ENCODE measurements around the gene PDCD6IP.
"Not testable (repeated sequence)": the region's sequence is repeated elsewhere in the genome, so short reads cannot be mapped to it uniquely, and the experiment has no call there.

The PDCD6IP gene

DNA sequence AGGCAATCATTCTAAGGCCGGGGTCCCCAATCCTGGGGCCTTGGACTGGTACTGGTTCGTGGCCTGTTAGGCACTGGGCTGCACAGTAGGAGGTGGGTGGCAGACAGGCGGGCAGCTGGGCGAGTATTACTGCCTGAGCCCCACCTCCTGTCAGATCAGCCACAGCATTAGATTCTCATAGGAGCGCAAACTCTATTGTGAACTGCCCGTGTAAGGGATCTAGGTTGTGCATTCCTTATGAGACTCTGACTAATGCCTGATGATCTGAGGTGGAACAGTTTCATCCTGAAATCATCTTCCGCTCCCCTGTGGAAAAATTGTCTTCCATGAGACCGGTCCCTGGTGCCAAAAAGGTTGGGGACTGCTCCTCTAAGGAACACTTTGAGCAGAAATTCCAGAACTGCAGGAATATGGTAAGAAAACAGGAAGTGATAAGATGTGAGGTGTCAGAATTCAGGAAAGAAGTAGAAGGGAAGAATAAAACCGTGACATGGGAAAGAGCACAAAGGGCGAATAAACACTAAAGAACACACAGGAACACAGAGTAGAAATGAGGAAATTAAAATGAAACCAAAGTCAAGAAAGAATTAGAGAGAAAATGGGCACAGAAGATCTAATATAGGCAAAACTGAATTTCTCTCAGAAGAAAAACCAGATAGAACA lies 57.6 kb downstream of the PDCD6IP start:
- no peak for DNase-seq (ENCODE audit: low read depth)

DNA sequence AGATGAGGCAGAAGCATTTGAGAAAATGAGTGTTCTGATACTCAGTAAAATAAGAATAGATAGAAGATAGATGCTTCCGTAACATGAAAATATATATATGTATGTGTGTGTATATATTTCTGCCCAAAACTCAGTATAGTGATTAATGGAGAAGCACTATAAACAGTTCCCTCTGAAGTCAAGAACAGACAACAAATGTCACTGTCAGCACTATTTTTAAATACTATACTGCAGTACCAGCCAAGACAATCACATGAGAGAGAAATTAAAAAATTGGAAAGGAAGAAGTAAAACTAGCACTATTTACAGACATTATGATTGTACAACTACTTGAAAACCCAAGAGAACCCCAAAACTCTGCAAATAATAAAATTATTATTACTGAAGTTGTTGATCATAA lies 59.3 kb downstream of the PDCD6IP start:
- DNase-seq (ENCODE audit: low read depth), result not testable (repeated sequence)

DNA sequence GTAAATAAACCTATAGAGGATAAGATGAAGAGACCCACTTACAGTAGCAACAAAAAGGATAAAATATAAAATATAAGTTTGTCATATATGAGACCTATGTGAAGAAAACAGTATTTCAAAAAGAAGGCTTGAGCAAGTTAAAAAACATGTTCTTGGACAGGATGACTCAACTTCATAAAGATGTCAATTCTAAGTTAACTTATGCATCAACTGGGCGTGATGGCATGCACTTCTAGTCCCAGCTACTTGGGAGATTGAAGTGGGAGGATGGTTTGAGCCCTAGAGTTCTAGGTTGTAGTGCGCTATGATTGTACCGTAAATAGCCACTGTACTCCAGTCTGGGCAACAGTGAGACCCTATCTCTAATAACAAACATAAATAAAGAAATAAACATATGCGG lies 59.7 kb downstream of the PDCD6IP start:
- no peak for DNase-seq (ENCODE audit: low read depth)

DNA sequence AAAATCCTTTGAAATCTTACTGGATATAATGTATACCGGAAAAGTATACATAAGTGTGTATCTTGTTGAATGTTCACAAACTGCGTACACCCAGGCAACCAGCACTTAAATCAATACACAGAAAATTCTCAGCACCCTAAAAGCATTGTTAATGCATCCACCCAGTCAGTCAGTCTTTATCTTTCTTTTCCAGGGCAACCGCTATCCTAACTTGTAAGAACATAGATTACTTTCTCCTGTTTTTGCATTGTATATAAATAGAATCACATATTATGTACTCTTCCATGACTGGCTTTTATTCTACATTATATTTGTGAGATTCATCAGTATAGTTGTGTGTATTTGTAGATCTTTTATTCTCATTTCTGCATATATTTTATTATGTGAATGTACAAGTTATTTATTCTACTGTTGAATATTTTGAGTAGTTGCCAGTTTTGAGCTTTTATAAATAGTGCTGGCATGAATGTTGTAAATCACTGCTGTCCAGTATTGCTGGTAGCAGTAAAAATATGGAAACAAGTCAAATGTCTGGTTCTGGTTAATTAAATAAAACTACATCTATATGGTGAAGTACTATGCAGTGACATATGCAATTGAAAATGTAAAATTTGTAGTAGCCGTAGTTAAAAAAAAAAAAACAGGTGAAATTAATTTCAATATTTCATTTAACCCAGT lies 62.1 kb downstream of the PDCD6IP start:
- no peak for DNase-seq (ENCODE audit: low read depth)

DNA sequence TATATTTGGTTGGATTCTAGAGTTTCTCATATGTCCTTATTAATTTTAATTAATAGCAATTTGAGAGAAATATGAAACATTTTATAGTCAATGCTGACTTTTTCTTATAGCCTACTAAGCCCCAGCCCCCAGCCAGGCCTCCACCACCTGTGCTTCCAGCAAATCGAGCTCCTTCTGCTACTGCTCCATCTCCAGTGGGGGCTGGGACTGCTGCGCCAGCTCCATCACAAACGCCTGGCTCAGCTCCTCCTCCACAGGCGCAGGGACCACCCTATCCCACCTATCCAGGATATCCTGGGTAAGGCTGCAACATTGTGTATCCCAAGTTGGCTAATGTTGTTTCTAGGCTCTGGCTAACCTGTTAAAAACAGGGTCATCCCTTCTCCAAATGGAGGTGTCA lies 66.7 kb downstream of the PDCD6IP start:
- no peak for DNase-seq (ENCODE audit: low read depth)

DNA sequence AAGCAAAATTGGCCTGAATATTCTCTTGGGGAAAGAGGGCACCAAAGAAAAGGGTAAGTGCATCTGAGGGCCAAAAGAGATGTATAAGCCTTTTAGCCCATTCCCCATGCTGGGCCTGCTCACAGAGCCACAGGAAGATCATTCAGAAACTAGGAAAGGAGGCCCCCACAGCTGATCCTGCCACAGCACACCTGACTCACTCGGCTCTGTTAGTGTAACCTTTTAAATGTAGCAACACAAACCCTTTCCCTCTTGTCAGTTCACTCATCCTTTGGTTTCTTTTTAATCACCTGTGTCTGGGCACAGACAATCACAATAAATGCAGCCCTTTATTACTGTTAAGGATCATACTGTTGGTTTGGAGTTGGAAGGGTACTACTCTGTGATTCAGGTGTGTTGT lies 69.9 kb downstream of the PDCD6IP start:
- no peak for DNase-seq (ENCODE audit: low read depth)

DNA sequence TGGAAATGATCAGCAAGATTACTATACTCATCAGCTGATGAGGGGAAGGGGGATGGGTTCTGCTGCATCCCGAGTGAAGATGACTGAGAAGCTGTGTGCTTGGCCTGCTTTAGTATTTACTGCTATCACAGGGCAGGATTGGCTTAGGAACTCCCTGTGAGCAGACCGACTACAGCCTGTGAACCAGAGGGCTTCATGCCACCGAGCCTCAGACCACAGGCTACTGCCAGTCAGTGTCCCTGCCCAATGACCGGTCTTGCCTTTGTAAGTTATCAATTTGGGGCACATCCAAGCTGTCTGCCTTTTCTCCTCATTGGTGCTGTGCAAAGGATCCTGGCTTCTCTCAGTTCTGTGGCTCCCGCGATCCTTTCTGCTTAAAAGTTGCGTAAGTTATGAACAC lies 71.5 kb downstream of the PDCD6IP start:
- no peak for DNase-seq (ENCODE audit: low read depth)

DNA sequence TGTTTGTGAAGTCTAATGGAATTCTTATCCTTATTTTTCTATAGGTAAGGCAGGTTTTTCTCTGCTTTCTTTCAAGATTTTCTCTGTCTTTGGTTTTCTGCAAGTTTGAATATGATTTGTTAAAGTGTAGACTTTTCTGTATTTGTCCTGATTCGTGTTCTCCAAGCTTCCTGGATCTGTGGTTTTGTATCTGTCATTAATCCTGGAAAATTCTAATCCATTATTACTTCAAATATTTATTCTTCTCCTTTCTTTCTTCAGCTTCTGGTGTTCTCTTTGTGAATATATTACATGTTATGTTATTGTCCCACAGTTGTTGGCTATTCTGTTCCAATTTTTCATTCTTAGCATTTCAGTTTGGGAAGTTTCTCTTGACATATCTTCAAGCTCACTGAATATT lies 76.4 kb downstream of the PDCD6IP start:
- DNase-seq (ENCODE audit: low read depth), result no peak

DNA sequence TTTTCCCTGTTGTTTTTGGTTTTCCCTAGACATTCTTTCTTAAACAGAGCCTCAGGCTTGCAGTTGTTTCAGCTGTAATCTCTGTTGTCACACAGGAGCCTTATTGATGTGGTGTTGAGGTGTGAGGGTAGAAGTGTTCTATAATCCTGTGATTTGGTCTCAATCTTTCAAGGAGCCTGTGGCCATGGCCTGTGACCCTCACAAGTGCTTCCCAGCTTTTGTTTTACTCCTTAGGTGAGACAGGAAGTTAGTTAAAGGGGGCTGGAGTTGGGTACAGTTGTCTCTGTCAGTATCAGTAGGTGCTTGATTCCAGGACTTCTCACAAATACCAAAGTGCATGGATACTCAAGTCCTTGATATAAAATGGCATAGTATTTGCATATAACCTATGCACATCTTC lies 77.2 kb downstream of the PDCD6IP start:
- no peak for DNase-seq (ENCODE audit: low read depth)

DNA sequence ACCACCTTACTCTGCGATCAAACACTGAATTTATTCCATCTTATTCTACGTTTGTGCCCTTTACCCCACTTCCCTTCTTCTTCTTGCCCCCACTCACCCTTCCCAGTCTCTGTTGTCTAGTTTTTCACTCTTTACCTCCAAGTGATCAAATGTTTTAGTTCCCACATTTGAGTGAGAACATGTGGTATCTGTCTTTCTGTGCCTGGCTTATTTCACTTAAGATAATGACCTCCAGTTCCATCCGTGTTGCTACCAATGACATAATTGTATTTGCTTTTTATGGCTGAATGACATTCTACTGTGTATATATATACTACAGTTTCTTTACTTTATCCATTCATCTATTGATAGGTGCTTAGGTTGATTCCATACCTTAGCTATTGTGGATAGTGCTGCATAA lies 78.8 kb downstream of the PDCD6IP start:
- DNase-seq (ENCODE audit: low read depth), result no peak

DNA sequence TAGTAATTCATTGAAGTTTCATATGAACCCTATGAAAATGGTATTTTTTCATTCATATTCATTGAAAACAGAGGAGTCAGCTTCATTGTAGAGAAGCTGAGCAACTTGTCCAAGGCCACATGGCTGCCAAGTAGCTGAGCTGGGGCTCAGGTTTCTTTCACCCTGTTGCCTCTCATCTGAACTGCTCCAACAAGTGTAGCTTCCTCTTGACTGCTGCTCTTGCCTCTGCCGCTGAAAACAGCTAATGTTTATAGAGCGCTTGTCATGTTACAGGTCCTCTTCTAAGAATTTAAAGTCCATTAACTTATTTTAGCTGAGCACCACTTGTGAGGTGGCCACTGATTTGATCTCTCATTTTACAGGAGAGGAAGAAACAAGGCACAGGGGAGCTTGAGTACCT lies 81.1 kb downstream of the PDCD6IP start:
- no peak for DNase-seq (ENCODE audit: low read depth)

DNA sequence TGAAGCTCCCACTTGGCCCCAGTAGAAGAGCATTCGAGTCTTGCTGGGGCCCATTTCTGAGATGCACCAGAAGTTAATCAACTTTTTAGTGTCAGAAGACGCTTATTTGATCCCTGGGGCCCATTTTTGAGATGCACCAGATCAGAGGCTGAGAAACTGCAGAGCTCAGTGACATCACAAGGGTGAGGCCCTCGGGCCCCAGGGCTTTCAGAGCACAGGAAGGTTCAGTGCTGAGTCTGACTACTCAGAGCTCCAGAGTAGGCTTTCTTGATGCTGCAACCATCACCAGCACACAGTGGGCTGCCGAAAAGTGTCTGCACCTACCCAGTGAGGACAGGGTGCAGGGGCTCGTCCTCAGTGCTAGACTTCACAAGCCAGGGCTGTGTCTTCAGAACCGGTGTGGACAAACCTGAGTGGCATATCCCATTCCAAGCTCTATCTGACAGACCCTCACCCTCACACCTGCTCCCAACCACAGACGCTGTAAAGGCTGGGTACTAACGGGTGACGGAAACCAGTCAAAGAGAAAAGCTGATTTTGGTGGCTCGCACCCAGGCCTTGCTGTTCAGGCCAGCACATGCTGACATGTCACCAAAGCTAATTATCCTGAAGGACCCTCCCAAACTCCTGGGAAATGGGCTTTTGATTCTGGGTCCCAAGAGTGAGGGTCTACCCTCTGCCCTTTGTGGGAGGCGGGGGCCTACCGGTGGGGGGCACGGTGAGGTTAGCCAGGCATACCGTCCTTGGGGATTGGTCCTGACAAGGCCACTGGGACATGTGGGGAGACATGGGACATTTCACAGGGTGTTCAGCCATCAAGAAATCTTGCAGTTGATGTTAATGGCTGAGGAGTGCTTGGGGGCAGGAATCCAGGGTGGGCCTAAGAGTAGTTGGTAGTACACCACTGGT lies 83.0 kb downstream of the PDCD6IP start:
- no peak for DNase-seq (ENCODE audit: low read depth)

DNA sequence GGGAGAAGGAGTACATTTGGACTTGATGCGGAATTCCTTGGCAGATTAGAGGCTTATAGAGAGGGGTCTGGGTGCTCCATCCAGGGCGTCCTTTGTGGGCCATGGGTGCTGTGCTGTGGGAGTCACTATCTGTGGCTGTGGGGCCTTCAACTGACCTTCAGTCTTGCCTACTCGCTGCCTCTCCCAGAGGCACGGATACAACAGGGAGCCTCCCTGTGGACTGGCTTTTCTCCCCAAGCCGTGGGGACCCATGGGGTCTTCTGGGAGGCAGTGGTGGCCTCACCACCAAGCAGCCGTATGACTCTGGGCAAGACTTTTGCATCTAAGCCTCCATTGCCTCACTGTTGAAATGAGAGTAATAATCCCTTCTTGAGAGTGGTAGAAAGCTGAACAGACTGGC lies 83.9 kb downstream of the PDCD6IP start:
- DNase-seq (ENCODE audit: low read depth), result no peak

DNA sequence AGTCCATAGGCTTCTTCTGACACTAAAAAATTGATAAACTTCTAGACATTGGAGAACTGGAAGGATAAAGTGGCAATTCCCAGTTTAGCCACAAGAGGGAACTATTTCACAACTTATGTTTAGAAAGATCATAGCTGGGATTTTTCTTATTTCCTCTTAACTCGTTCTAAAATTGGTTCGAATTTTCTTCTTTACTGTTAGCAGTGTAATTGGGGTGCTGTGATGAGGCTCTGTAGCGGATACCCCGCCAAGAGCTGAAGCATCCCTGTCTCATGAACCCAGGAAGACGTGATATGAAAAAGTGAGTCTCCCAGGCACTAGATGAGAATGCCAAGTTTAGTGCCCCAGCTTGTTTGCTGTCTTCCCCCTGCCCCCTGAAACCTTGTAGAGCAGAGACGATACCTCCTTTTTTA lies 85.1 kb downstream of the PDCD6IP start:
- peak; percentile 26 for DNase-seq (ENCODE audit: low read depth)

DNA sequence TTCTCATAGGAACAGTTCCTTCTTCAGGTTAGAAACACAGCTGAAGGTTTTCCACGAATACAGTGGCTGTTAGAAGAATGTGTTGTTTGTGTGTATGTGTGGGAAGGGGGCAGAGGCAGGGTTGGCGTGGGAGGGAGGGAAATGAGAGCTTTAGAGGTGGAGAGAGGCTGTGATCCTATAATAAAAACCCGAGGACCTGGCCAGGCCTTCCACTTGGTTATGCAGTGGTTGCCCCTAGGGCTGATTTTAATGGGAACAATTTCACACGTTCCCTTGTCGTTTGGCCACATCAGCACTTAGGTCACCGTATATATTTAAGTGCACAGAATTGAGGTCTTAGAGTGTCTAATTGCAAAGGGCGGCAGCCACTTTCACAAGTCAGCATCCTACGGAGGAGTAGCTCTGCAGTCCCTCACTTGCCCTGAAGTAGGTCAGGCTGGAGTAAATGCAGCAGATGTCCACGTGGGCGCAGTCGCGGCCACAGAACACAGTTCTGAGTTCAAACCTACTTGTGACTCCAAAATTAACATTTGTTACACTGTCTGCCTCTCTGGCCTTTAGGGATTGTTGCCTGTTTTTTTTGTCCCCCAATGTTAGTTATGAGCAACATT lies 85.6 kb downstream of the PDCD6IP start:
- no peak for DNase-seq (ENCODE audit: low read depth)

DNA sequence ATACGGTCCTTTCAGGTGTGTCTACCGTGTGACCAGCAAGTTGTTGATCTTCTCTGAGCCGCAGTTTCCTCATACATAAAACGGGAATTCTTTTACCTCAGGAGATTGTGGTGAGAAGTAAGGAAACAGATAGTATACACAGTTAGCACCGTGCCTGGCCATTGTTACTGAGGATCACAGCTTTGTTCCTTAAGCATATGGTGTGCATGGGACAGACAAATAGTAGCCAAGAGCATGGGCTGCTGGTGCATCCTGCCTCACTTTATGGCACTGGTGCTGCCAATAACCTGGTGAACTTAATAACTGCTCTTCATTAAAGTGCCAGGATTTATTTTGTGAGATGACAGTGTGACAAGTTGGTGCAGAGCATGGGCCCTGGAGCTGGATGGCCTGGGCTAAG lies 86.3 kb downstream of the PDCD6IP start:
- no peak for DNase-seq (ENCODE audit: low read depth)

DNA sequence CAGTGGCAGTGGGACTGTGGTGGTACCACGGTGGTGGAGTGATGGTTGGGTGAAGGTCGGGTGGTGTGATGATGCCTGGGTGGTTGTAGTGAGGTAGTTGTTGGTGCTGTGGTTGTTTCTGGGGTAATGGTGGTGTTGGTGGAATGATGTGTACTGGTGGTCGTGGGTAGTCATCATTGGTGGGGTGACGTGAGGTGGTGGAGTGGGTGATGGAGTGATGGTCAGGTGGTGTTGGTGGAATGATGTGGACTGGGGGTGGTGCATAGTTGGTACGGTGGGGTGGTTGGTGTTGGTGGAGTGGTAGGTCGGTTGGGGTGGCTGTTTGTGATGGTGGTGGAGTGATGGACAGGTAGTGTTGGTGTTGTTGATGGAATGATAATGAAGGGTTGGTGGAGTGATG lies 87.1 kb downstream of the PDCD6IP start:
- no peak for DNase-seq (ENCODE audit: low read depth)

DNA sequence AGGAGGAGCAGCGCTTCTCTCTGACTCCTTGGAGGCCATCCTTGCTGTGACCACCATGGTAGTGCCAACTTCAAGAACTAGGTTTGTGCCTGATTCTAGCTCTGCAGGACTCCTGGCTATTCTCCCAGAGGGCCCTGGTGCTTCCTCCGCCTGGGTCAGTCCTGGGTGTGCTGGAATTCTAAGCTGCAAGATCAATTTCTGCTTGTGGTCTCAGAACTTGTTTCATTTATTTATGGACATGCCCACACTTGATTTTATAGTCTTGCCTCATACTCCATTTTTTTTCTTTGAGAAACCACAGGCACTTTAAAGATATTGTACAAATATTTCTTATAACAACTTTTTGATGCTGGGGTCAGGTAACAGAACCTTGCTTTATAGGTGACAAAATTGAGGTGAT lies 87.6 kb downstream of the PDCD6IP start:
- DNase-seq (ENCODE audit: low read depth), result no peak

DNA sequence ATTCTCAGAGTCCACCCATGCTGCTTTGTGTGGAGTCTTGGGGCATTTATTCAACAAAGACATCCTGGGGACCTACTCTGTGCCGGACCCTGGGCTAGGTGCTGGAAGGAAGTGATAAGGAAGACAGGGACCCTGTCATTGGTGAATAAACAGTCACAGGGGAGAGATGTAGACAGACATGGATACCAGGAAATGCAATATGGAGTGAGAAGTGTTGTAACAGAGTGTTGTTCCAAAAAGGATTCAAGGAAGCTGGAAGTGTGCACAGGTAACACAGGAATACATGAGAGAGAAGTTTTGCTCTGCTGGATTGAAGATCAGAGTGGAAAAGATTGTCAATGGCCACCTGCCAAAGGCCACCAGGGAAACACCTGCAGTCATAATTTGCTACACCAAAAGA lies 89.0 kb downstream of the PDCD6IP start:
- DNase-seq (ENCODE audit: low read depth), result no peak

DNA sequence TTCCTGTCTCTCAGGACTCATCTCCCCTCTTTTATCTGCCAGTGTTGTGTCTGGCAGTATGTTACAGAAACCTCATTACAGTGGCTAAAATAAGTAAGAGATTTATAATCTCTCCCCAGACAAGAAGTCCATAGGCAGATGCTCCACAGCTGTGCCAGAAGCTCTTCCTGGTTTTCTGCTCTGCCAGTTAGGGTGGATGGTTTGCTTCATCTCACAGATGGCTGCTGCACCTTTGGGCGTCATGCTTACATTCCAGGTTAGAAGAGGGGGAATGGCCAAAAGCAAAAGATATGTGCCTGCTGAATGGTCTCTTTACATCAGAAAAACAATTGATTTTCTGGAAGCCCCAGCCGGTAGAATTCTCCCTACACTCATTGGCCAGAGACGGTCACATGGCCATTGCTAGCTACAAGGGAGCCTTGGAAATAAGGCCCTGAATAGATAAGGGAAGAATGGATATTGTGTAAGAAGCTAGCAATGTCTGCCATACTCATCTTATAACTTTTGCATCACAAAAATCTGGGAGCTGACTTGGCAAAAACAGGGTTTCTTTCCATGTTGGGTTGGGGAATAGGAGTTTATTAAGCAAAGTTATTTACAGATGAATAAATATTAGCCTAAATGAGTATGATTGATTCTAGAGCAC lies 91.1 kb downstream of the PDCD6IP start:
- no peak for DNase-seq (ENCODE audit: low read depth)

DNA sequence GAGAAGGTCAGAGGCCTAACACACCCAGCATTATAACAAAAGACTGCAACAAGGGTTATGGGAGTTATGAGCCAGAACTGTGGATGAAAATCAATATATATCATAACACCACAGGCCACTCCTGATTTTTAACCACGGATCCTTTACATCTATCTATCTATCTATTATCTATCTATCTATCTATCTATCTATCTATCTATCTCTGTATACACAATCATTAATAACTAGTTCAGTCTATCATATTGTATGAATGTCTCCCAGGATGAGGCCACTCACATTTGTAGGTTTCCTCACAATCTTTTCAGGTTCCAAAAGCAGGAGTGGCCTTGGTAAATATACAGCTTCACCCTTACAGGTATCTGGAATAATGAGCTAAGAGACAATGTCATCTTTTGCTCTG lies 94.2 kb downstream of the PDCD6IP start:
- DNase-seq (ENCODE audit: low read depth), result no peak

DNA sequence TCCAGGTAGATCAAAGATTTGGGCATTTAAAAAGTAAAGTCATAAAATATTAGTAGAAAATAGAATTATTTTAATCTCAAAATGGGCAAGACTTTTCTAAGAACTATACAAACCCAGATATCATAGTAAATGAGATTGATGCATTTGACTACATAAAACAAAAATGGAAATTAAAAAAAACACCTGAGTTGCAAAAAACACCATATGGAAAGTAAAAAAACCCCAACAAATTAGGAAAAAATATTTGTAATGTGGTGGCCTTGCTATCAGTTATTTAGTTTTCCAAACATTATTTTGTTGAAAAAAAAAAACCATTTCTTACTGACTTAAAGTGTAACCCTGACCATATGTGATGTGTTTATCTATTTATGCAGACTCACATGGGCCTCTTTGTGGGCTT lies 97.2 kb downstream of the PDCD6IP start:
- no peak for DNase-seq (ENCODE audit: low read depth)
